ENCODE results near the gene C20orf141.
"Not testable (repeated sequence)": the region's sequence is repeated elsewhere in the genome, so short reads cannot be mapped to it uniquely, and the experiment has no call there.

The C20orf141 gene

DNA sequence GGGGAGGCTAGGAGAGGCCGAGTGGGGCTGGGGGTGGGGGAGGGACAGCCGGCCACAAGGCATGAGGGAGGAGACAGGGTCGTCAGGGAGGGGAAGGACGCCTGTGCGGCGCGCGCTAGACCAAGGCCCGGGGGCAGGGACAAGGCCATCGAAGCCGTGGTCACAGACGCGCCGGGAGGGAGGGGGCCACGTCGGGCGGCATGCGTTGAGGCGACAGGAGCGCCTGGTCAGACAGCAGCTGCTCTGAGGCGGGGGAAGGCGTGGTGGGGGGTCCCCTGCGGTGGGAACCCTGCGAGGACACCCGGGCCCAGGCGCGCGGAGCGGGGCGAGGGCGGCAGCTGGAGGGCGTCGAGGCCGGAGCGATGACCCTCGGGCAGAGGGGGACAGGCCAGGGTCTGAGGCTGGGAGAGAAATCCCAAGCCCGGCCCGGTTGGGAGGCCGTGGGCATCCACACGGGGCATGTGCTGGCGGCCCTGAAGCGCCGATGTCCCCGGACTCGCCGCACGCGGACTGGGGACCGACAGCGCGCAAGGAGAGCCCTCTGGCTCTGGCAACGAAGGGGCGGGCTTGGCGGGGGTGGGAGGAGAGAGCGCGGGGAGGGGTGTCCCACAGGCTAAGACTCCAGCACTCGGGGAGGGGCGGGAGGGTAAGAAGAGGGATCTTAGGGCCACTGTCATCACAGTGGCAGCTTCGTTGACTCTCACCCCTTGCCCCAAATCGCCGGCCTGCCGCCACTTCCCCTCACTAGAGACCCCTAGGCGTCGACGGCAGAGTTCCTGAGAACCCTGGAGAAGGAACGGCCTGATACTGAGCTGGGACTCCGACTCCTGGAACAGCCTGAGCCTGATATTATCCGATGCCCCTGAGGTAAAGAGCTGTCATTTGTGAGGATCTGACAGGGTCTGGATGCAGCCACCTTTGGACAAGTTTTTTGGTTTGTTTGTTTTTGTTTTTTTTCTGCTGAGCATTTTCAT is 6.4 kb downstream of the C20orf141 start:
- DNase-seq: no peak

DNA sequence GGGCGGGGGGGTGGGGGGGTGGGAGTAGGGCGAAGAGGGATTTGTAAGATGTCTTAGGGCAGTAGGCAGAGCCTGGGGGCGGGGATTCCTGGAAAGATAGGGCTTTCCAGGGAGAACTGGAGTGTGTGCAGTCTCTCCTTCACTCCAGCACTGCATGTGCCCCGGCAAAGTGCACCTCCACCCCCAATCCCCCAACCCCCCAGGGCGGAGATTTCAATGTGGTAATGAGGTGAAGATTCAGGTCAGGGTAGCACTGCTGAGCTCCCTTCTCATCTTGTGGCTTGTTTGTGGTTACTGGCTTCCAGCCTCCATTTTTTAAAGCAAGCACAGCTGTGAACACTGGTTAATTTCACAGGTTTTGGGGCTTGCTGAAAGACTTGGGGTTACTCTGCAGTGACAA is 7.3 kb downstream of the C20orf141 start:
- DNase-seq: no peak

DNA sequence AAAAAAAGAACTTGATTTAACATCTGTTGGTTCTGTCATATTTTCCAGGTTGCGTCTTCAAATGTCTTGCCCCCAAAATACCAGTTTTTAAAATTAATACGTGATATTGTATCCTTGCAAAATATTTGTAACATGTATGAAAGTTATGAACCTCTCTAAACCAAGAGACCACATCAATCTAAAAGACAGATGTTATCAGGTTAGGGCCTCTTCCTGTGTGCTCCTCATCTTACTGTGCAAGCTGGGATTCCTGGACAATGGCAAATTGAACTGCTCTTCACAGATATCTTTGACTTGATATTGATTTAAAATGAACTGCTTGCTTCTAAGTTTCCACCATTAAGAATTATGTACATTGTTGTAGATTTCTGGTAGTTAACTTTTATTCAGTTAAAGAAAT is 11.0 kb downstream of the C20orf141 start:
- no peak for DNase-seq

DNA sequence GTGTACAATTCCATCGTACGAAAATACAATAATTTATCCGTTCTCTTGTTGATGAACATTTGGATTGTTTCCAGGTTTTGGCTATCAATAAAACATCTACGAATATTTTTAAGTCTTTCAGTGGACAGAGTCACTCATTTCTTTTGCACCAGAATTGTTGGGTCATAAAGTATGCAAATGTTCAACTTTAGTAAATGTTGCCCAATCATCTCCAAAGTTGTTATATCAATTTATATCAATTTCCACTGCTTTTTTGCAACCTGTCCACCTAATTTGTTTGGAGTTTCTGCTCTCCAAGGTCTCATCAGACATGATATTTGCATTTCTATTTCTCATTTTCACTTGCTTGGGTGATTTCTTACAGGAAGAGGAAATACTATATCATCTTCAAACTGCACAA is 11.9 kb downstream of the C20orf141 start:
- no peak for DNase-seq

DNA sequence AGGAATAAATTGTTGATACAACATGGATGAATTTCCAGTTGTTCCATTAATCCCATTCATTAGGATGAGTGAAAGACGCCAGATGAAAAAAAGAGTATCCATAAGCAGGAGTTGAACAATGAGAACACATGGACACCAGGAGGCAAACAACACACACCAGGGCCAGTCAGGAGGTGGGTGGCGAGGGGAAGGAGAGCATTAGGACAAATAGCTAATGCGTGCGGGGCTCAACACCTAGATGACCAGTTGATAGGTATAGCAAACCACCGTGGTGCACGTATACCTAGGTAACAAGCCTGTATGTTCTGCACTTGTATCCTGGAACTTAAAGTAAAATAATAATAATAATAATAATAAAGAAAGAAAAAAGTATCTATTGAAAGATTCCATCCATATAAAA is 14.6 kb downstream of the C20orf141 start:
- DNase-seq: no peak

DNA sequence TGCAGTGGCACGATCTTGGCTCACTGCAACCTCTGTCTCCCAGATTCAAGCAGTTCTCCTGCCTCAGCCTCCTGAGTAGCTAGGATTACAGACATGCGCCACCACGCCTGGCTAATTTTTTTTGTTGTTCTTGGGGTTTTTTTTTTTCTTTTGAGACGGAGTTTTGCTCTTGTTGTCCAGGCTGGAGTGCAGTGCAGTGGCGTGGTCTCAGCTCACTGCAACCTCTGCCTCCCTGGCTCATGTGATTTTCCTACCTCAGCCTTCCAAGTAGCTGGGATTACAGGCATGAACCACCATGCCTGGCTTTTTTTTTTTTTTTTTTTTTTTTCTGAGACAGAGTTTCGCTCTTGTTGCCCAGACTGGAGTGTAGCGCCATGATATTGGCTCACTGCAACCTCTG is 16.4 kb downstream of the C20orf141 start:
- DNase-seq: not testable (repeated sequence)

DNA sequence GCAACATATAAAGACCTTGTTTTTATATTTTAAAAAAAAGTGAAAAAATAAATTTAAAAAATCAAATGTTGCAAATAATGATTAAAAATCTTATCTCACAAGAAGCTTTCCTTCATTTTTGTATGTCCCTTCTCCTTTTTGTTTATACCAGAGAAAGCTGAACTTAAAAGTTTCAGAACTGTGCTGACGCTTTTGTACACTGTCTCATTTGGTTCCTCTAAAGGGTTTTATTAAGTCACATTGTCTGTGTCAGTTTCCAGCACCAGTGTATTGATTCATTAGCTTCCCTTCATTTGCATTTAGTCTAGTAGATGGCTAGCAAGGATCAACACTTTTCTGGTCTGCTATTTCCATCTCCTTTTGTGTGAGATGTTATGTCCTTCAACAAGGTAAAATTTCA is 19.0 kb downstream of the C20orf141 start:
- no peak for DNase-seq

DNA sequence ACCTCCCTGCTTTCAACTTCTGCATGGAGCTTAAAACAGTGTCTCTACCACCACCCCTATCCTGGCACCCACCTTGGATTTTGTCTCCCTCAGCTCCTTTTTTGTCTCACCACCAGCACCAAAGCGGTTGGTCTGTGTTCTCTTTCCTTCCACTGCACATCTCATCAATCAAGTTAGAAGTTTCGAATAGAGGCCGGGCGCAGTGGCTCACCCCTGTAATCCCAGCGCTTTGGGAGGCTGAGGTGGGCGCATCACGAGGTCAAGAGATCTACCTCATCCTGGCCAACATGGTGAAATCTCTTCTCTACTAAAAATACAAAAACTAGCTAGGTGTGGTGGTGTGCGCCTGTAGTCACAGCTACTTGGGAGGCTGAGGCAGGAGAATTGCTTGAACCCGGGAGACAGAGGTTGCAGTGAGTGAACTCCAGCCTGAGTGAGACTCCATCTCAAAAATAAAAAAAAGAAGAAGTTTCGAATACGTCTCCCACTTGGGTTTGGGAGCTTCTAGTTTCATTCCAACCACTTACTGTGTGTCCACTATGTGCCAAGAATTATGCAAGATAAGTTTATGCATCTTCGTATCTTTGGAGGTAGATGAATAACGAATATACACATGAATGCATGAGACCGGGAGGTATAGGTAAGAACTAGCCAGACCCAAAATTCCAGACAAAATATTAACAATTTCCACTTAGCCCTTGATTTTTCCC is 19.8 kb downstream of the C20orf141 start:
- no peak for DNase-seq

DNA sequence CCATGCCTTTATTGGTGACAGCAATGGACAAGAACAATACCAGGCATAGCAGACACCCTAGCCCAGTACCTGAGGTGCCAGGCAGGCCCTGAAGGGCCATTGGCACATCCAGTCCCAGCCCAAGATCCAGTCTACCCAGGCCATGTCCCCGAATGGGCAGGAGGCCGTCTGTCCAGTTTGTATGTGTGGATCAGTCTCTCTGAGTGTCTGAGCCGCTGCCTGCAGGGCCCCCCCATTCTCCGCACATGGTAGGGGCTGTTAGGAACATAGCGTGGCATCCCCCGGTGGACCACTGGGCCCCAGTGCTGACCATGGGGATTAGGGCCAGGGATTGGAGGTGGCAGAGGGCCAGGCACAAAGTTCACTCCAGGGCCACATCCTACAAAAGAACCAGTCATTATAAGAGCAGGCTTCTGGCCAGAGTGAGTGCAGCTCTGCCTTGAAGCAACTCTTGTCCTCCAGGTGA is 20.6 kb downstream of the C20orf141 start:
- DNase-seq: no peak

DNA sequence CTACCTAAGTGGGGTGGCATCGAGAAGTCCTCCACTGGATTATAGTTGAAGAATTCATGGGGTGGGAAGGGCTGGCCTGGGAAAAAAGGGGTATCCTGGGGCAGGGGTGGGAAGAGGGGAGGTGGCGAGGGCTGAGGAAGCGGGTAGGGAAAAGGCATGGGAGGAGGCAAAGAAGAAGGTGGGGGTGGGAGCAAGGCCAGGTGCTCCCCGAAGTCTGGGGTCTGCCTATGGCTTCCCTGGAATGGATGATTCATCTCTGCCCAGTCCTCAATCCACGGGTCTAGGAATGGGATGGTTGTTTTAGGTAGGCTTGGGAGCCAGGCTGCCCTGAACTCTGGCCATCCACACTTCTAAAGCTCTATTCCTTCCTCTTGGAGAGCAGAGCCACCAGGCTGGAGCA is 21.2 kb downstream of the C20orf141 start:
- no peak for DNase-seq

DNA sequence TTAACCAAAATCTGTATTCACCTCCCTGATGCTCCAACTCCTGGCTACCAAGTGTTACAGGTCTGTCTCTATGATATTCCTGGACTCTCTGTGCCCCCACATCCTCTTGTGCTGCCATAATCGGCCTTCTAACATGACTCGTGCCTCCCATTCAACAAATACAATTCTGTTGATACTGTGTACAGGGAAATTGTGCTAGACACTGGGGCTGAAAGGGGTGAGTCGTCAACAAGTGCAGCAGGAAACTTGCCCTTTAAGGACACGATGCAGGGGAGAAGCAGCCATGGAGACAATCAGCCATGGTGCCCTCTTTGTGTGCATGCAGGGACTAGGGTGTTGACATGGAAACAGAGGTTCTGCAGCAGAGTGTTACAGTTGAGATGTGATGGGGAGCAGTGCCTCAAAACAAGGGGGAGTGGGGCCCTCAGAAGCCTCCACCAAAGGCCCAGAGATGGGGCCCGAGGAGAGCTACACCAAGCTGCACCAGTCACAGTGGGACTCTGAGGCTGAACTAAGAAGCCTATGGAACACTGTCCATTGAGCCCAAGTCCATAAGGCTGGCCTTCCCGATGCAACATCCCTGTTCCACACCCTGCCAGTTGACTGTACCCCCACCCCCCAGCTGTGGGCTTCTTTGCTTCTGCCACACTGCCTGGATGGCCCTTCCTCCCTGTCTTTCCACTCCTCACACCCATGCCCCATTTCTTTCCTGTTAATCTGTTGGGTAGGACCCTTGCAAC is 22.6 kb downstream of the C20orf141 start:
- DNase-seq: no peak

DNA sequence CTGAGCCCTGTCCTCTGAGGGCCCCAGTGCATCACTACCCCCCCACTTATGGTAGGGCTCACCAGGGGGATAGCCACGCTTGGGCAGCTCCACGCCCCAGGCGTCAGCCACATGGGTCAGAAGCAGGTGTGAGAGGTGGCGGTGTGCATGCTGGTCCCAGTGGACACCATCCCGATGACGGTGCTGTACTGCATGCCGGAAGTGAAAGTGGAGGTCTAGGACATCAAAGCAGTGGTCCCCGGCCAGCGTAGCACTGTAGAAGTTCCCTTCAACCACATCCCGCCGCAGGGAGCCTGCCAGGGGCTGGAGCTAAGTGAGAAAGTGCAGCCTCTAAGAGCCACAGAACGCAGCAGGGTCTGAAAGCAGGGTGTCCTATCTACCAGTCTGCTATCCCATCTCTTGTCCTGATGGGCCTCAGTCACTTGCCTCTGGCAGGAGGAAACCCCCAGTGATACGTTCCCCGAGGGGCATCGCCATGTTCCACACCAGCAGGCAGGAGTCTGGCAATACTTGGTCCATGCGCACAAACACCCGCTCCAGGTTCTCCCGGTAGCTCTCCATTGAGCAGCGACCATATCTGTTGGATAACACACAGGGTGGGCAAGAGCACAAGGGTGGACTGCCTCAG is 23.5 kb downstream of the C20orf141 start:
- no peak for DNase-seq

DNA sequence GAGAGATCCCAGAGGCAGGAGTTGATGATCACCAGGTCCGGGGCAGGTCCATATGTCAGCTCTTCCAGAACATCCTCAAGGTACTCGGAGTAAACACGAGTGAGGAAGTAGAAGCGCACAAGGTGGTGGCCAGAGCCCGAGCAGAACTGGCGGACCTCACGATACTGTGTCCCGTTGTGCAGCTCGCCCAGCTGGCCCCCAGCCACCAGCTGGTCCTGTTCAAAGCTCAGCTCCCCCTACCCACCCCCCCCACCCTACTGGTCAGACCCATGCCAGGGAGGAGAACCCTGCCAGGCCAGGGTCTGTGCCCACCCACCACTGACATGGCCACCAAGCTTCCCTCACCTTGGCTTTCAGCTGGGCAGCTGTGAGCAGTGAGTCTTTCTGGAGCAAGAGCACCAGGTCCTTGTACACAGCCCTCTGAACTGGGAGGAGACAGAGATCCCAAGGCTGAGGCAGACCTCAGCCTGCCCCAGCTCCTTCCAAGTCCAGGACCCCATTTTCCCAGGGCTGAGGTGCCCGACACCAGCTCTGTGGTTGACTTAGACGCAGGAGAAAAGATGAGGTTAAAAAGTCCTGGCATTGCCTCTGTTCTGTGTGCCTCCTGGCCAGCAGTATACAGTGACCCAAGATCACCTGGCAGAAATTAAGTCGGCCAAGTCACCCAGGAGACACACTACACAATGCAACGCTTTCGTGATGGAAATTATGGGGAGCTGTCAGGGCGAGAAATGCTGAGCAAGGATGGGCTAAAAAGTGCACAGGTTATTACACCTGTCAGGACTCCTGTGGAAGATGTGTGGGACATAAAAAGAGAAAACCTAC is 24.3 kb downstream of the C20orf141 start:
- no peak for DNase-seq

DNA sequence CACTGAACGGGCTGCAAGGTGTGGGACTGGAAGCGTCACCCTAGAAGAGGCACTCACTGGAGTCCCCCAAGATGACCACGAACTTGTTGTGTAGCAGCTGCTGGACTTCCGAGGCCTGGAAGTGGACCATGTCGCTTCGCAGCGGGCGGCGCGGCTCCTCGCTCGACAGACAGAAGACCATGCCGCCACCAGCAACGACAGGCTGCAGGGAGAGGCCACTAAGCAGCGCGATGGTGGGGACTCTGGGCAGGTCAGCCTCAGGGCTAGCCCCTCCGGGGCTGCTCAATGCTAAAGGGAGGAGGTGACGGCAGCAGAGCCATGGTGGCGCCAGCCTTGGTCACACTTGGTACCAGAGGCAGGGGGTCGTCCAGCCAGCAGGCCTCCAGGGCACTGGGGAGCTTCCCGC is 24.9 kb downstream of the C20orf141 start:
- DNase-seq: no peak

DNA sequence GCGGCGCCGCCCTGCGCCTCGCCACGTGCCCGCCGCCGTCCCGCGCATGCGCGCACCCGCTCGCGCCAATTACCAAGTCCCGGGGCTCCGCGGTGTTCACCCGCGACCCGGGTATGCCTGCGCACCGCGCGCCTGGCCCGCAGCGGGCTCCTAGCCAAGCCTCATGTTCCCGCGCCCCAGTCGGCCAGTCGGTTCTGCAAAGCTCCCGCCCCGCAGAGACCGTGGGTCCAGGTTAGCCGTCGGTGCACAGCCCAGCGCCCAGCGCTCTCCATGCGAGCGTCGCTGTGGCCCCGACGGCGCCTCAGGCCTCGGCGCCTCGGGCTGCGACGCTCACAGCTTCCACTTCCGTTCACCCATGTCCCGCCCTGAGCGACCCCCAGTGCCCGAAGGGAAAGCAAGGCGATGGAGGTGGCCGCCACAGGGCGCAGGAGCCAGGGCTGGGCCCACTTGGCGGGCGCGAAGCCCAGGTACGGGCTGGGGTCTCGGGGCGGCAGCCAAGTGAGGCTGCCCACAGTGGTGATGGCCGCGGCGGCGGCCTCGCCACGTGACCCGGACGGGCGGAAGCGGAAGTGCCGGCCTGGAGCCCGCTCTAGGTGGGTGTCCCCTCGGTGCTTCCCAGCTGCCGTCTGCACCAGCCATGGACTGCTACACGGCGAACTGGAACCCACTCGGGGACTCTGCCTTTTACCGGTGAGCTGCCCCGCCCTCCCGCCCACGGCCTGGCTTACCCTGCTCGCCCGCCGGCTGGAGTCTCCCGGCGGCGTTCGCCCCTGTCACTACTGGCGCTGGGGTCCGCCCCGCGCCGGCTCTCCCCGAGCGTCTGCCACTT is 25.6 kb downstream of the C20orf141 start, which contains the start of the genes PCED1A and VPS16:
Gene PCED1A, minus strand, starts transcription at position 518 of the 829 bp plus-strand sequence. CDS start 743 bp downstream, outside the sequence.
Gene VPS16, plus strand, starts transcription at position 608 of the 829 bp plus-strand sequence. Its CDS starts 30 bp downstream, at position 638.
- DNase-seq: peak; percentile 56 to 91

DNA sequence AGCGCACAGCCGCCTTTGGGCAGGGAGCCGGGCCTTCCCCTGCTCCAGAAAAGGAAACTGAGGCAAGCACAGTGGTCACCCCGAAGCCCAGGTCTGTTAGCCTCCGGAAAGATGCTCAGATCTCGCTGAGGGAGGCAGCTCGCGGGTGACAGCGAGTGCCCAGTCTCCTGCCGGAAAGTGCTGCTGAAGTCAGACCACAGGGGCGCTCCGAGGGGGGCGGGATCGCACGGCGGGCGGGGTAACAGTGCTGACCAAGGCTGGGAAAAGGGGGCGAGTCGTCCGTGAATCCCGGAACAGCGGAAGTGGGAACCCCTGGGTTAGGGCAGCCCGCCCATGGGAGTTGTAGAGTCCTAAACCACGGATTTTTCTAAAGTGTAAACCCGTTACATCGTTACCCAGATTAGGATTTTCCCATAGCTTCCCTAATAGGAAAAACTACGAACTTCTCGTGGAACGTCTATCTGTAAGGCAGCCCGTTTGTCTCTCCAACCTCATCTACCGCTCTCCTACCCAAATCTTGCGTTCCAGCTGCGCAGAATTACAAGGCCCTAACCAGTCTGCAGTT is 26.3 kb downstream of the C20orf141 start:
- no peak for DNase-seq

DNA sequence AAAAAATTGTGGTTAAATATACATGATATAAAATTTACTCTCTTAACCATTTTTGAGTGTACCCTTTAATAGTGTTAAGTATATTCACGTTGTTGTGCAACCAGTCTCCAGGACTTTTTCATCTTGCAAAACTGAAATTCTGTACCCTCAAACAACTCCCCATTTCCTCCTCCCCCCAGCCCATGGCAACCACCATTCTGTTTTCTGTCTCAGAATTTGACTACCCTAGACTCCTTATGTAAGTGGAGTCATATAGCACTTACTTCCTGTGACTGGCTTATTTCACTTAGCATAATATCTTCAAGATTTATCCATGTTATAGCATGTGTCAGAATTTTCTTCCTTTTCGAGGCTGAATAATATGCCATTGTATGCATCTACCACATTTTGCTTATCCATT is 30.8 kb downstream of the C20orf141 start:
- no peak for DNase-seq

DNA sequence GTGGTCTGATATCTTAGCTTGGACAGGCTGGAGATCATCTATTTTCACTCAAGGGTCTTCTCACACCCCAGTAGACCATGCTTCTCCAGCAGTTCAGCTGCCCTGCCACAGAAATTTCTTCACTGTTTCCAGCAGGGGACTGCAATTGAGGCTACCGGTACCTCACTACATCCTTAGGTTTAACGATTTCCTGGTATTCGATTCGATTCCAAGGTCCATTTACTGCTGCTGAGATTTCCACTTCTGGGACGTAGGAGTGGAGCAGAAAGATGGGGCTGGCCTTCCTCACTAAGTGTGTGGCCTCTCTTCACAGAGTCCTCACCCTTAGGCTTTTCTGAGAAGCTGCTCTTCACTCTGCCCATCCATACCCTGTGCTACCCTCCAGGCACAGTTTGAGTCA is 31.9 kb downstream of the C20orf141 start:
- no peak for DNase-seq

DNA sequence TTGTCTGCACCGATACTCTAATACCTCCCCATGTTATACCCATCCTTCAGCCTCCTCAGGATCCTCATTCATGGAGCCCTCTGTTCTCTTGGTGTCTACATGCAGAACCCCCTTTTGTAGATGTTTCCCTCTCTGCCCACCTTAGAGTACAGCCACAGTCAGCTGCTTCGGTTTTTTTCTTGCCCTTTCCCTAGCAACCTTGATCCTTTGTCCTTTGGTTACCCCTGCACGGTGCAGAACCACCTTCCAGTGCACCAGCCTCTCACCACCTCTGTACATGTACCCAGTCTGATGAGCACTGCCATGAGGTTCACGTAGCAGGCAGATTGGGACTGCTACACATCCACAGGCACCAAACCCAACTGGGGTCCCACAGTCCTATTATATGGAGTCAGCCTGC is 33.0 kb downstream of the C20orf141 start:
- DNase-seq: no peak

DNA sequence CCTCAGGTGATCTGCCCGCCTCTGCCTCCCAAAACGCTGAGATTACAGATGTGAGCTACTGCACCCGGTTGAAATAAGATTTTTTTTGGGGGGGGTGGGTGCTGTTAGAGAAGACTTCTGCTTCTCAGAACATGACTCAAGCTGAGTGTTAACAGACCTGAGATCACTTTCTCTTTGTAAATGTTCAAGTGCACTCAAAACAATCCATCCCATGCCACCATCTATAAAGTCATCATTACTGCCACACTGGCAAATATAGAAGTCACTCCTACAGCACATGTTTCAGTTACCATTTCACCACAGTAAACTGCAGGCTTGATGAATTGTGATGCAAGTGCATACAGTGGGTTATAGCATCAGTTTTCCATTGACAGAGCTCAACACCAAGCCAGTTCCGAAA is 34.7 kb downstream of the C20orf141 start:
- DNase-seq: no peak
